ENCODE data around the gene NAGLU. TPM values are rescaled to one million over a fixed set of nuclear protein-coding genes. Genes with fewer than 3 reads are reported as not detected.
A peak's percentile ranks its signal among the peaks of the same experiment; 100 is the strongest.

NAGLU gene
- total RNA-seq (10 to 100 TPM; 13.2 to 35.1 (median 28.8) TPM), total RNA-seq (4.2 to 36.1 (median 10.9) reads per million in 29 experiments)
- total RNA-seq (2013) = 15.1 TPM

DNA sequence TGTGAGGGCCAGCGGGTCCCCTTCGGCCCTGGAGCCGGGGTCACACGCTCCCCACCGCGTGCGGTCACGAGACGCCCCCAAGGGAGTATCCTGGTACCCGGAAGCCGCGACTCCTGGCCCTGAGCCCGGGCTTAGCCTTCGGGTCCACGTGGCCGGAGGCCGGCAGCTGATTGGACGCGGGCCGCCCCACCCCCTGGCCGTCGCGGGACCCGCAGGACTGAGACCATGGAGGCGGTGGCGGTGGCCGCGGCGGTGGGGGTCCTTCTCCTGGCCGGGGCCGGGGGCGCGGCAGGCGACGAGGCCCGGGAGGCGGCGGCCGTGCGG lies at the start of gene NAGLU:
Gene NAGLU (plus strand): TSS at position 194 of the 324 bp plus-strand sequence. CDS start 32 bp downstream, at position 226.
- Histone ChIP-seq H3K9me3 (no peaks in the 10 kb centered on the region), H3K4me3 (ENCODE audit: control insufficient read depth in 1 of 2, extremely low read depth in 1 of 2, low read length in 1 of 2) (peak within 1 kb of the TSS; percentile 59 to 67), H3K27me3 (replicated peaks in 1 of 2; ENCODE audit: control insufficient read depth in 2 of 2, extremely low read depth in 1 of 2, insufficient read depth in 2 of 2, low read length in 1 of 2) (no peaks in the 10 kb centered on the region), H3K4me1 (ENCODE audit: control insufficient read depth in 1 of 2, extremely low read depth in 1 of 2, insufficient read depth in 2 of 2, low read length in 2 of 2) (peaks cover 11 to 48% of the 10 kb centered on the region in 2 experiments), H3K36me3 (ENCODE audit: control insufficient read depth in 2 of 2, extremely low read depth in 1 of 2, insufficient read depth in 1 of 2, low read length in 1 of 2) (peaks cover 0 to 4% of the 10 kb centered on the region in 2 donors), H3K27ac (ENCODE audit: low read length) (peak within 1 kb of the TSS; percentile 70)
- ATAC-seq (replicated peaks in 1 of 4) (peak; percentile 84 to 85 (median 84)), DNase-seq (peak; percentile 24 to 83 (median 66))
- Mint-ChIP-seq H3K27ac (peak within 1 kb of the TSS; percentile 75 to 79), H3K27me3 (no peaks in the 10 kb centered on the region), H3K36me3 (peaks cover 6% of the 10 kb centered on the region), H3K9me3 (no peaks in the 10 kb centered on the region), H3K4me1 (peaks cover 35 to 45% (median 45%) of the 10 kb centered on the region in 3 donors), H3K4me3 (peak within 1 kb of the TSS; percentile 79 to 83 (median 81))
- ChIA-PET CTCF (interaction anchor here in 1 of 2 donors (0.6 kb wide), 2 partner anchors 121 to 262 kb away, joined by 3 read pairs; no protein-coding TSS in a partner anchor), POLR2A (interaction anchor here in 1 of 2 donors (1.0 kb wide), 1 partner anchor 147 kb away, joined by 4 read pairs; the partner anchor contains the start of gene STAT3)
- 0% methylated on average over 39 of the region's 40 CpGs for WGBS (ENCODE audit: insufficient coverage)

DNA sequence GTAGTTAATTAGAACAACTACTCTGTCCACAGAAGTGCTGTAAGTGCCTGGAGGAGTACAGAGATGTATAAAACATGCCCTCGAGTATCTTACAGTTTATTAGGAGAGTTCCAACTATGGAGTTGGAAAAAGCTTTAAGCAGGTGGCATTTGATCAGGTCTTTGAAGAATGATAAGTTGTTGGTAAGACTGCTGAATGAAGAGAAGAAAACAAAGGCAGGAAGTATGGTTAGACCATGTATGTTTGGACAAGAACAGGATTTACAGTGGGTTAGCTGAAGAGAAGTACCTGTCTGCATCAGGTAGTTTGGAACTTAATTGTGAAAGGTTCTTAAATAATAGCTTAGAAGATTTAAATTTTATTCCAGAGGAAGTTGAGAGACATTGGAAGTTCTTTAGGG lies 48.0 kb upstream of the NAGLU start:
- H3K27ac ChIP-seq (ENCODE audit: low read length) = no peak overlapping the region
- H3K27me3 Mint-ChIP-seq = no peaks in the 10 kb centered on the region
- DNase-seq = no peak
- H3K36me3 ChIP-seq (ENCODE audit: control insufficient read depth in 2 of 2, extremely low read depth in 1 of 2, insufficient read depth in 1 of 2, low read length in 1 of 2) = peaks cover 2% of the 10 kb centered on the region in 2 donors
- POLR2A ChIA-PET = no interaction called here
- H3K4me1 ChIP-seq (ENCODE audit: control insufficient read depth in 1 of 2, extremely low read depth in 1 of 2, insufficient read depth in 2 of 2, low read length in 2 of 2) = peaks cover 16 to 38% of the 10 kb centered on the region in 2 experiments
- WGBS (ENCODE audit: insufficient coverage) = 50% methylated on average over 1 of the region's 1 CpG
- no peaks in the 10 kb centered on the region for H3K9me3 Mint-ChIP-seq
- peak overlapping the region in 2 of 3 donors; percentile 3 to 48 for H3K4me3 Mint-ChIP-seq
- CTCF ChIA-PET = interaction anchor here in 1 of 2 donors (0.6 kb wide), 1 partner anchor 42 kb away, joined by 6 read pairs; no protein-coding TSS in a partner anchor
- H3K36me3 Mint-ChIP-seq = peaks cover 21% of the 10 kb centered on the region
- H3K9me3 ChIP-seq = no peaks in the 10 kb centered on the region
- peak overlapping the region; percentile 1 to 19 for H3K27ac Mint-ChIP-seq
- ATAC-seq (replicated peaks in 1 of 4) = no peak
- no peak overlapping the region for H3K4me3 ChIP-seq (ENCODE audit: control insufficient read depth in 1 of 2, extremely low read depth in 1 of 2, low read length in 1 of 2)
- peaks cover 0 to 7% of the 10 kb centered on the region in 2 experiments for H3K27me3 ChIP-seq (replicated peaks in 1 of 2; ENCODE audit: control insufficient read depth in 2 of 2, extremely low read depth in 1 of 2, insufficient read depth in 2 of 2, low read length in 1 of 2)
- H3K4me1 Mint-ChIP-seq = peaks cover 41 to 48% (median 44%) of the 10 kb centered on the region in 3 donors

GRCh38 chr17:42493319-42493718 lies 42.7 kb upstream of the NAGLU start:
- no peak overlapping the region for H3K4me3 ChIP-seq (ENCODE audit: control insufficient read depth in 1 of 2, extremely low read depth in 1 of 2, low read length in 1 of 2)
- ChIA-PET POLR2A (interaction anchor here (0.5 to 1.0 kb wide), 3 partner anchors 22 to 144 kb away, joined by 3 to 4 read pairs (median 3); no protein-coding TSS in a partner anchor), CTCF (no interaction called here)
- no peaks in the 10 kb centered on the region for H3K9me3 ChIP-seq
- peaks cover 23% of the 10 kb centered on the region for H3K36me3 Mint-ChIP-seq
- no peak overlapping the region for H3K4me3 Mint-ChIP-seq
- DNase-seq (no peak), ATAC-seq (replicated peaks in 1 of 4) (no peak)
- no peak overlapping the region for H3K27ac ChIP-seq (ENCODE audit: low read length)
- H3K27me3 Mint-ChIP-seq = no peaks in the 10 kb centered on the region
- H3K27ac Mint-ChIP-seq = no peak overlapping the region
- 100% methylated on average over 1 of the region's 3 CpGs for WGBS (ENCODE audit: insufficient coverage)
- H3K4me1 ChIP-seq (ENCODE audit: control insufficient read depth in 1 of 2, extremely low read depth in 1 of 2, insufficient read depth in 2 of 2, low read length in 2 of 2) = peaks cover under 1 to 6% of the 10 kb centered on the region in 2 experiments
- H3K36me3 ChIP-seq (ENCODE audit: control insufficient read depth in 2 of 2, extremely low read depth in 1 of 2, insufficient read depth in 1 of 2, low read length in 1 of 2) = peaks cover 2 to 5% of the 10 kb centered on the region in 2 donors
- peaks cover 0 to 16% of the 10 kb centered on the region in 2 experiments for H3K27me3 ChIP-seq (replicated peaks in 1 of 2; ENCODE audit: control insufficient read depth in 2 of 2, extremely low read depth in 1 of 2, insufficient read depth in 2 of 2, low read length in 1 of 2)
- peaks cover 12 to 20% (median 15%) of the 10 kb centered on the region in 3 donors for H3K4me1 Mint-ChIP-seq
- H3K9me3 Mint-ChIP-seq = no peaks in the 10 kb centered on the region

DNA sequence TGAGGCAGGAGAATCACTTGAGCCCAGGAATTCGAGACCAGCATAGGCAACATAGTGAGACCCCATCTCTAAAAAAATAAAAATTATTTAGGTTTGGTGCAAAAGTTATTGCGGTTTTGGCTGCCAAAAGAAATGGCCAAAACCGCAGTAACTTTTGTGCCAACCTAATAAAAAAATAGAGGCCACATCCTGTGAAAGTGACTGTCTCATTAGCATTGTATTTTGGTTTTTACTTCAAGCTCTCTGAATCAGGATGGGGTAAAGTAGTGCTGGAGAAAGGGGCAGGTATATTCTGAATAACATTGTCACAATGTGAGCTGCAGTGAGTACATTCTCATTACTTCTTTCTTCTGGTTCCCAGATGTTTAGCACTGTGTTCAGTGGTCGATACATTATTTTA lies 41.4 kb upstream of the NAGLU start:
- no peaks in the 10 kb centered on the region for H3K9me3 Mint-ChIP-seq
- POLR2A ChIA-PET = interaction anchor here (0.7 kb wide), 2 partner anchors 21 to 248 kb away, joined by 3 to 4 read pairs; no protein-coding TSS in a partner anchor

GRCh38 chr17:42498828-42499227 lies 37.2 kb upstream of the NAGLU start:
- no CpG with 5 or more reads among the region's 4 CpGs for WGBS (ENCODE audit: insufficient coverage)
- ChIA-PET POLR2A (interaction anchor here in 1 of 2 donors (0.7 kb wide), 1 partner anchor 127 kb away, joined by 3 read pairs; no protein-coding TSS in a partner anchor), CTCF (interaction anchor here in 1 of 2 donors (0.7 kb wide), 1 partner anchor 263 kb away, joined by 7 read pairs; no protein-coding TSS in a partner anchor)
- peaks cover 4 to 12% (median 6%) of the 10 kb centered on the region in 3 donors for H3K4me1 Mint-ChIP-seq
- peaks cover 0 to 9% of the 10 kb centered on the region in 2 experiments for H3K27me3 ChIP-seq (replicated peaks in 1 of 2; ENCODE audit: control insufficient read depth in 2 of 2, extremely low read depth in 1 of 2, insufficient read depth in 2 of 2, low read length in 1 of 2)
- ATAC-seq (replicated peaks in 1 of 4) (no peak), DNase-seq (no peak)
- peaks cover 32% of the 10 kb centered on the region for H3K36me3 Mint-ChIP-seq
- H3K27ac ChIP-seq (ENCODE audit: low read length) = no peak overlapping the region
- no peak overlapping the region for H3K27ac Mint-ChIP-seq
- H3K4me3 ChIP-seq (ENCODE audit: control insufficient read depth in 1 of 2, extremely low read depth in 1 of 2, low read length in 1 of 2) = no peak overlapping the region
- H3K36me3 ChIP-seq (ENCODE audit: control insufficient read depth in 2 of 2, extremely low read depth in 1 of 2, insufficient read depth in 1 of 2, low read length in 1 of 2) = peaks cover 0 to 10% of the 10 kb centered on the region in 2 donors
- H3K9me3 Mint-ChIP-seq = no peaks in the 10 kb centered on the region
- peaks cover 0 to 3% of the 10 kb centered on the region in 2 experiments for H3K4me1 ChIP-seq (ENCODE audit: control insufficient read depth in 1 of 2, extremely low read depth in 1 of 2, insufficient read depth in 2 of 2, low read length in 2 of 2)
- no peak overlapping the region for H3K4me3 Mint-ChIP-seq
- no peaks in the 10 kb centered on the region for H3K27me3 Mint-ChIP-seq
- no peaks in the 10 kb centered on the region for H3K9me3 ChIP-seq

More for the DNA sequence above, 41.4 kb upstream of the NAGLU start:
- H3K4me1 ChIP-seq (ENCODE audit: control insufficient read depth in 1 of 2, extremely low read depth in 1 of 2, insufficient read depth in 2 of 2, low read length in 2 of 2) = peaks cover 0 to 3% of the 10 kb centered on the region in 2 experiments
- H3K27me3 ChIP-seq (replicated peaks in 1 of 2; ENCODE audit: control insufficient read depth in 2 of 2, extremely low read depth in 1 of 2, insufficient read depth in 2 of 2, low read length in 1 of 2) = peaks cover 0 to 16% of the 10 kb centered on the region in 2 experiments
- no peak overlapping the region for H3K27ac ChIP-seq (ENCODE audit: low read length)
- peaks cover 2 to 10% of the 10 kb centered on the region in 2 donors for H3K36me3 ChIP-seq (ENCODE audit: control insufficient read depth in 2 of 2, extremely low read depth in 1 of 2, insufficient read depth in 1 of 2, low read length in 1 of 2)
- H3K4me3 ChIP-seq (ENCODE audit: control insufficient read depth in 1 of 2, extremely low read depth in 1 of 2, low read length in 1 of 2) = no peak overlapping the region
- ATAC-seq (replicated peaks in 1 of 4) (no peak), DNase-seq (no peak)
- Mint-ChIP-seq H3K27ac (no peak overlapping the region), H3K36me3 (peaks cover 21% of the 10 kb centered on the region), H3K27me3 (no peaks in the 10 kb centered on the region), H3K4me3 (no peak overlapping the region), H3K4me1 (peaks cover 6 to 12% (median 7%) of the 10 kb centered on the region in 3 donors)
- WGBS (ENCODE audit: insufficient coverage) = 20% methylated on average over 1 of the region's 4 CpGs
- CTCF ChIA-PET = interaction anchor here in 1 of 2 donors (1.0 kb wide), 1 partner anchor 60 kb away, joined by 3 read pairs; no protein-coding TSS in a partner anchor
- no peaks in the 10 kb centered on the region for H3K9me3 ChIP-seq

GRCh38 chr17:42502091-42502490 lies 34.0 kb upstream of the NAGLU start:
- ChIA-PET POLR2A (interaction anchor here in 1 of 2 donors (0.5 kb wide), 1 partner anchor 1750 kb away, joined by 6 read pairs; no protein-coding TSS in a partner anchor), CTCF (no interaction called here)
- Mint-ChIP-seq H3K36me3 (peaks cover 30% of the 10 kb centered on the region), H3K27ac (no peak overlapping the region), H3K4me3 (no peak overlapping the region), H3K27me3 (no peaks in the 10 kb centered on the region), H3K4me1 (no peaks in the 10 kb centered on the region), H3K9me3 (no peaks in the 10 kb centered on the region)
- peaks cover 0 to 4% of the 10 kb centered on the region in 2 experiments for H3K27me3 ChIP-seq (replicated peaks in 1 of 2; ENCODE audit: control insufficient read depth in 2 of 2, extremely low read depth in 1 of 2, insufficient read depth in 2 of 2, low read length in 1 of 2)
- H3K4me3 ChIP-seq (ENCODE audit: control insufficient read depth in 1 of 2, extremely low read depth in 1 of 2, low read length in 1 of 2) = no peak overlapping the region
- H3K9me3 ChIP-seq = no peaks in the 10 kb centered on the region
- ATAC-seq (replicated peaks in 1 of 4) = no peak
- no peak for DNase-seq
- 100% methylated on average over 2 of the region's 5 CpGs for WGBS (ENCODE audit: insufficient coverage)
- no peaks in the 10 kb centered on the region for H3K4me1 ChIP-seq (ENCODE audit: control insufficient read depth in 1 of 2, extremely low read depth in 1 of 2, insufficient read depth in 2 of 2, low read length in 2 of 2)
- H3K27ac ChIP-seq (ENCODE audit: low read length) = no peak overlapping the region
- peaks cover 0 to 6% of the 10 kb centered on the region in 2 donors for H3K36me3 ChIP-seq (ENCODE audit: control insufficient read depth in 2 of 2, extremely low read depth in 1 of 2, insufficient read depth in 1 of 2, low read length in 1 of 2)
